ENCODE measurements around the gene G2E3. TPM values are rescaled to one million over a fixed set of nuclear protein-coding genes. Genes with fewer than 3 reads are reported as not detected.

Gene G2E3
- polyA plus RNA-seq, 1 experiment, result 7.5 TPM

DNA sequence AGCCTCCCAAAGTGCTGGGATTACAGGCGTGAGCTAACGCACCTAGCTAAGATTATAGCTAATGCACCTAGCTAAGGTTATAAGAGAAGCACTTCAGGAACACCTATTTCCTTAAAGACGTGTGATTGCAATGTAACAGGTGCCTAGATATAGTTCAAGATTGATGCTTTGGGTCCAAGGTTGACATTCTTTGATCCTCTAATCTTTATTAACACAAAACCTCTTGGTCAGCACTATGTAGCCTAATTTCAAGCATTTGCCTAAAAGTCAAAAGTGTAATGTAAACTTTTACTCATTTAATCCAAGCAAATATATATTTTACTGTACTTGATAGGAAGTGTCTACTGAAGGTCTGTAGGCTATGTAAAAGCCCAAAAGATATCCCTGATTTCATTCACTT lies 99.7 kb downstream of the G2E3 start:
- ChIA-PET POLR2A (no interaction called here), CTCF (no interaction called here)
- Histone ChIP-seq H3K4me3 (ENCODE audit: low read depth, low read length) (no peak overlapping the region), H3K27me3 (ENCODE audit: control insufficient read depth, insufficient read depth, low read length) (no peaks in the 10 kb centered on the region), H3K36me3 (ENCODE audit: control insufficient read depth, insufficient read depth, low read length) (peaks cover 11% of the 10 kb centered on the region)
- DNase-seq (ENCODE audit: low read depth), result no peak
- TF ChIP-seq, protein P1, sequence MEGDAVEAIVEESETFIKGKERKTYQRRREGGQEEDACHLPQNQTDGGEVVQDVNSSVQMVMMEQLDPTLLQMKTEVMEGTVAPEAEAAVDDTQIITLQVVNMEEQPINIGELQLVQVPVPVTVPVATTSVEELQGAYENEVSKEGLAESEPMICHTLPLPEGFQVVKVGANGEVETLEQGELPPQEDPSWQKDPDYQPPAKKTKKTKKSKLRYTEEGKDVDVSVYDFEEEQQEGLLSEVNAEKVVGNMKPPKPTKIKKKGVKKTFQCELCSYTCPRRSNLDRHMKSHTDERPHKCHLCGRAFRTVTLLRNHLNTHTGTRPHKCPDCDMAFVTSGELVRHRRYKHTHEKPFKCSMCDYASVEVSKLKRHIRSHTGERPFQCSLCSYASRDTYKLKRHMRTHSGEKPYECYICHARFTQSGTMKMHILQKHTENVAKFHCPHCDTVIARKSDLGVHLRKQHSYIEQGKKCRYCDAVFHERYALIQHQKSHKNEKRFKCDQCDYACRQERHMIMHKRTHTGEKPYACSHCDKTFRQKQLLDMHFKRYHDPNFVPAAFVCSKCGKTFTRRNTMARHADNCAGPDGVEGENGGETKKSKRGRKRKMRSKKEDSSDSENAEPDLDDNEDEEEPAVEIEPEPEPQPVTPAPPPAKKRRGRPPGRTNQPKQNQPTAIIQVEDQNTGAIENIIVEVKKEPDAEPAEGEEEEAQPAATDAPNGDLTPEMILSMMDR (IDR thresholded peaks at IDR 0.05; ENCODE audit: insufficient read depth, low read depth, low read length), result no peak

GRCh38 chr14:30669594-30669993 lies 110.6 kb downstream of the G2E3 start:
- ChIA-PET POLR2A (no interaction called here), CTCF (no interaction called here)
- Histone ChIP-seq H3K36me3 (ENCODE audit: control insufficient read depth, insufficient read depth, low read length) (no peaks in the 10 kb centered on the region), H3K27me3 (ENCODE audit: control insufficient read depth, insufficient read depth, low read length) (no peaks in the 10 kb centered on the region), H3K4me3 (ENCODE audit: low read depth, low read length) (no peak overlapping the region)
- no peak for DNase-seq (ENCODE audit: low read depth)
- TF ChIP-seq, protein P1 (IDR thresholded peaks at IDR 0.05; ENCODE audit: insufficient read depth, low read depth, low read length), result no peak

Small RNA genes lying within 50 kb of the gene (small RNA-seq; reads per million reads assigned to genes)
- not detected for gene RF02271 (ENCODE audit: insufficient read length, low read depth, low replicate concordance)

Other genes with a start within 250 kb of the G2E3 start
- gene SCFD1, start 63.2 kb downstream of the G2E3 start, polyA plus RNA-seq (2011; rRNA removed), result 61.0 and 115 TPM in 2 replicates

All from BJ (cell line).